VCaP (cell line): Measurements from ENCODE around the gene SKA2.

ENCODE experiments used
- H3K27ac ChIP-seq: fragments of 450-650 bp; 2 replicates; pipeline ENCODE4 v1.5.1; 2017
- TF ChIP-seq, protein P1 (sequence below): fragments of 450-650 bp; conservative IDR thresholded peaks from 2 replicates; pipeline ENCODE4 v1.5.1; 2017; ENCODE audit warnings: mild to moderate bottlenecking, moderate library complexity

The SKA2 gene

DNA sequence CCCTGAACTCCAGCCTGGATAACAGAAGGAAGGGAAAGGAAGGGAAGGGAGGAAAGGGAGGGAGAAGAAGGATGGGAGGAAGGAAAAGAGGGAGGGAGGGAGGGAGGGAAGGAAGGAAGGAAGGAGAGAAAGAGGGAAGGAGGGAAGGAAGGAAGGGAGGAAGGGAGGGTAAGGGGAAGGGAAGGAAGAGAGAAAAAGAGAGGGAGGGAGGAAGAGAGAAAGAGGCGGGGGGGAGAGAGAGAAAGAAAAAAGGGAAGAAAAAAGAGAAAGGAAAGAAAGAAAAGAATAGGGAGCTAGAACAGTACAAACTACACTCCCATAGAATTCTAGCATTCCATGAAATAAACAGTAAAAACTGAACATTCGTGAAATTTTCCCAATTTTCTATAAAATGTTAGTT is 25.2 kb downstream of the SKA2 start:
- TF ChIP-seq, protein P1, sequence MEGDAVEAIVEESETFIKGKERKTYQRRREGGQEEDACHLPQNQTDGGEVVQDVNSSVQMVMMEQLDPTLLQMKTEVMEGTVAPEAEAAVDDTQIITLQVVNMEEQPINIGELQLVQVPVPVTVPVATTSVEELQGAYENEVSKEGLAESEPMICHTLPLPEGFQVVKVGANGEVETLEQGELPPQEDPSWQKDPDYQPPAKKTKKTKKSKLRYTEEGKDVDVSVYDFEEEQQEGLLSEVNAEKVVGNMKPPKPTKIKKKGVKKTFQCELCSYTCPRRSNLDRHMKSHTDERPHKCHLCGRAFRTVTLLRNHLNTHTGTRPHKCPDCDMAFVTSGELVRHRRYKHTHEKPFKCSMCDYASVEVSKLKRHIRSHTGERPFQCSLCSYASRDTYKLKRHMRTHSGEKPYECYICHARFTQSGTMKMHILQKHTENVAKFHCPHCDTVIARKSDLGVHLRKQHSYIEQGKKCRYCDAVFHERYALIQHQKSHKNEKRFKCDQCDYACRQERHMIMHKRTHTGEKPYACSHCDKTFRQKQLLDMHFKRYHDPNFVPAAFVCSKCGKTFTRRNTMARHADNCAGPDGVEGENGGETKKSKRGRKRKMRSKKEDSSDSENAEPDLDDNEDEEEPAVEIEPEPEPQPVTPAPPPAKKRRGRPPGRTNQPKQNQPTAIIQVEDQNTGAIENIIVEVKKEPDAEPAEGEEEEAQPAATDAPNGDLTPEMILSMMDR, result no peak
- H3K27ac ChIP-seq, result no peak overlapping the region

DNA sequence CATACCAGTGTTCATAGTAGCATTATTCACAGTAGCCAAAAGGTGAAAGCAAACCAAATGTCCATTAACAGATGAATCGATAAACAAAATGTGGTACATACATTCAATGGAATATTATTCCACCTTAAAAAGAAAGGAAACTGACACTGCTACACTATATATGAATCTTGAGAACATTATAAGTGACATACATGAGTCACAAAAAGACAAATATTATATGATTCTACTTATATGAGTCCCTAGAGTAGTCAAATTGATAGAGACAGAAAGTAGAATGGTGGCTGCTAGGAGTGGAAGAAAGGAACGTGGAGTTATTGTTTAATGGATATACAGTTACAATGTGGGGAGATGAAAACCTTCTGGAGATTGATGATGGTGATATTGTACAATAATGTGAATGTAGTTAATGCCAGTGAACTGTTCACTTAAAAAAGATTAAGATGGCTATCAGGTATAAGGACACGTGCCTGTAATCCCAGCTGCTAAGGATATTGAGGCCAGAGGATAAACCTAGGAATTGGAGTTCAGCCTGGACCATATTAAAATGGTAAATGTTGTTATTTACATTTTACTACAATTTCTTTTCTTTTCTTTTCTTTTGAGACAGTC is 28.1 kb downstream of the SKA2 start:
- H3K27ac ChIP-seq, result peak overlapping the region; percentile 1; the same call in 1 of the 2 replicates

DNA sequence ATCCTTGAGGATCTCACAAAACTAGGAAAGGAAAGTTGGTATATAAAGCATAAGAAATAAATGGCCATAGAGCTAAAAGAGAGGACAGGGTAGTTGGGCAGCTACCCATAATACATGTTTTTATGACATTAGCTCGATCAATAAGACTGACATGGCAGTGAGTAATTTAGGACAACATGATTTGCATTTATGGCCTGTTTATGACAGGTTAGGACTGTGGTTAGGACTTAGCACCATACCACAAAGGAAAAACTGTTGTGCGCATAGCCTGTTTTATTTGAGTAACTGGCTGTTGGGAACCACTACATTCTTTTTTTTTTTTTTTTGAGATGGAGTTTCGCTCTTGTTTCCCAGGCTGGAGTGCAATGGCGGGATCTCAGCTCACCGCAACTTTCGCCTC is 30.3 kb downstream of the SKA2 start:
- H3K27ac ChIP-seq, result no peak overlapping the region
- TF ChIP-seq, protein P1, result no peak

More for the DNA sequence above, 28.1 kb downstream of the SKA2 start:
- TF ChIP-seq, protein P1, result no peak

DNA sequence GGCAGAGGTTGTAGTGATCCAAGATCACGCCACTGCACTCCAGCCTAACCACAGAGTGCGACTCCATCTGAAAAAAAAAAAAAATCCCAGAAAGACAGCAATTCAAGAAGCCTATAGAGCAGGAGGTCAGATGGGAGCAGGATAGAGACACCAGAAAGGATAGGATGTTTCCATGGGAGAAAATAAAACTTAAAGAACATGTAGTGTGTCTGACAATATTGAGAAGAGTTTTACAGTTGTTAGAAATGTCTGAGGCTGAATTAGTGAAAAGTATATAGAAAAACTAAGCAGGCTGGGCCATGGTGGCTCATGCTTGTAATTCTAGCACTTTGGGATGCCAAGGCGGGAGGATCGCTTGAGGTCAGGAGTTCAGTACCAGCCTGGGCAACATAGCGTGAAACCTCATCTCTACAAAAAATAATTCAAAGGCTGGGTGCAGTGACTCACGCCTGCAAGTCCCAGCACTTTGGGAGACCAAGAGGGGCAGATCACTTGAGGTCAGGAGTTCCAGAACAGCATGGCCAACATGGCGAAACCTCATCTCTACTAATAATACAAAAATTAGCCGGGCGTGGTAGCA is 33.0 kb downstream of the SKA2 start:
- no peak overlapping the region for H3K27ac ChIP-seq
- TF ChIP-seq, protein P1, result no peak

DNA sequence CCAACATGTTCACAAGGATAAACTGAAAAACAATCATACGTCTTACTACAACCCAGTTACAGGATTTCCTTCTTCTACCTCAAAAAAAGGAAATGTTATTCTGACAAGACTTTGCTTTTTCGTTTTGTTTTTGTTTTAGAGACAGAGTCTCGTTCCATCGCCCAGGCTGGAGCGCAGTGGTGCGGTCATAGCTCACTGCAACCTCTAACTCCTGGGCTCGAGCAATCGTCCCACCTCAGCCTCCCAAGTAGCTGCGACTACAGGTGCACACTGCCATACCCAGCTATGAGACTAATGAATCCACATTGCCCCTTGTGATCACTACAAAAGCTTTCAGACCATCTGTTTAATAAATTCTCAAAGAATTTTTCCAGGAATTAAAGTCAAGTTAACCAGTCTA is 39.5 kb downstream of the SKA2 start:
- H3K27ac ChIP-seq, result no peak overlapping the region
- TF ChIP-seq, protein P1, result no peak

DNA sequence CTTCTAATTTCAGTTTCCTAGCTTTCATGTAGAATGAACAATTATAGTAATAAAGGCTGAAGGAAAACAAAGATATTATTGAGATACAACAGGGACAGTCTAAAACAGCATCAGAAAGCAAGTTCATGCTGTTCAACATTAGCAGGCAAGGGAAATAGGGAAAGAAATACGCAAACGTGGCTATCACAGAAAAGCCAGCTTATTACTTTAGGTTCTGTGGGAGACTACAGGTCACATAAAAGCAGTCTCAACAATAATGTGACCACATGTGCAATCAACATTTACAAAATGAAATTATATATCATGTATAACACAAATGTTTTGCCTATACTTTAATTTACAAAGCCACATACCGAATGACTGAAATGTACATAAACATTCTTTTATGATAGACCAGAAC is 43.4 kb downstream of the SKA2 start:
- H3K27ac ChIP-seq, result no peak overlapping the region
- TF ChIP-seq, protein P1, result no peak

DNA sequence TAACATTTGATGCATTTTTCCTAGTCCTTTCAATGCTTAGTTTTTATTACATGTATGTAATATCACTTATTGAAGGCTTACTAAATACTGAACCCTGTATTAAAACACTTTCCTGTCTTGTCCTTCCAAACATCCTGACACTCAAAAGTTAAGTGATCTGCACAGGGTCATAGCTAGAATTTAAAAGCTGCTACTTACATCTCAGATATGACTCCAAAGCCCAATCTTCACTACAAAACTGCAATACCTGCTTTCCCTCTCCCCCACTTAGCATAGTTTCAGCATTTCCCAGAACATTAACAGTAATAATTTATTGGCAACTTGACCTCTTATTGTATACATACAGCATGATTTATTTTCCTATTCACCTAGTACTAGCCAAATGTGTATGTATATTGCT is 44.0 kb downstream of the SKA2 start:
- TF ChIP-seq, protein P1, result no peak
- no peak overlapping the region for H3K27ac ChIP-seq
